GM12878 (cell line): Measurements from ENCODE around the gene SEC24C.

Experiments used
- CREB1 ChIP-seq: IDR thresholded peaks from 2 replicates; pipeline ENCODE4 v1.6.1; 2012; ENCODE audit warnings: low read depth, mild to moderate bottlenecking, inconsistent platforms
- CTCF ChIP-seq, 3 experiments: IDR thresholded peaks in 2 of 3; conservative IDR thresholded peaks in 1 of 3; 2 replicates each; pipeline ENCODE4 v1.5.1; 2011; ENCODE audit warnings: low read depth in 3 of 3, low read length in 3 of 3, mild to moderate bottlenecking in 3 of 3, control low read depth in 2 of 3, moderate library complexity in 2 of 3, inconsistent platforms in 1 of 3, mixed read lengths in 1 of 3; ENCODE audit not compliant: control insufficient read depth in 2 of 3, insufficient read depth in 1 of 3; ENCODE audit errors: extremely low read depth in 1 of 3
- EGR1 ChIP-seq, 2 experiments: IDR thresholded peaks; 1 replicate in 1 of 2; 2 replicates in 1 of 2; pipeline ENCODE4 v1.6.1; 2011 to 2012; ENCODE audit warnings: low read depth in 2 of 2, low read length in 2 of 2, borderline replicate concordance in 1 of 2, mild to moderate bottlenecking in 1 of 2, moderate library complexity in 1 of 2
- MXI1 ChIP-seq: fragments of 150-350 bp; IDR thresholded peaks from 2 replicates; pipeline ENCODE4 v1.6.1; 2011; ENCODE audit warnings: low read depth, mild to moderate bottlenecking, inconsistent platforms, low read length, improper control_type of control experiment
- POLR2A ChIP-seq: IDR thresholded peaks from 2 replicates; pipeline ENCODE4 v1.6.1; 2011; ENCODE audit warnings: low read depth, mild to moderate bottlenecking, low read length
- PRDM15 ChIP-seq: fragments of 450-650 bp; formaldehyde crosslinking; IDR thresholded peaks from 2 replicates; pipeline ENCODE4 v1.4.0; 2020; ENCODE audit warnings: mild to moderate bottlenecking, moderate library complexity
- TAF1 ChIP-seq: IDR thresholded peaks from 2 replicates; pipeline ENCODE4 v1.6.1; 2011; ENCODE audit warnings: mild to moderate bottlenecking, low read depth, low read length, borderline replicate concordance
- USF2 ChIP-seq: IDR thresholded peaks from 2 replicates; pipeline ENCODE4 v1.6.1; 2011; ENCODE audit warnings: low read depth, low read length, improper control_type of control experiment, borderline replicate concordance
- ZNF384 ChIP-seq: IDR thresholded peaks from 2 replicates; pipeline ENCODE4 v1.6.1; 2012; ENCODE audit warnings: low read depth, mild to moderate bottlenecking, low read length, improper control_type of control experiment, borderline replicate concordance

DNA sequence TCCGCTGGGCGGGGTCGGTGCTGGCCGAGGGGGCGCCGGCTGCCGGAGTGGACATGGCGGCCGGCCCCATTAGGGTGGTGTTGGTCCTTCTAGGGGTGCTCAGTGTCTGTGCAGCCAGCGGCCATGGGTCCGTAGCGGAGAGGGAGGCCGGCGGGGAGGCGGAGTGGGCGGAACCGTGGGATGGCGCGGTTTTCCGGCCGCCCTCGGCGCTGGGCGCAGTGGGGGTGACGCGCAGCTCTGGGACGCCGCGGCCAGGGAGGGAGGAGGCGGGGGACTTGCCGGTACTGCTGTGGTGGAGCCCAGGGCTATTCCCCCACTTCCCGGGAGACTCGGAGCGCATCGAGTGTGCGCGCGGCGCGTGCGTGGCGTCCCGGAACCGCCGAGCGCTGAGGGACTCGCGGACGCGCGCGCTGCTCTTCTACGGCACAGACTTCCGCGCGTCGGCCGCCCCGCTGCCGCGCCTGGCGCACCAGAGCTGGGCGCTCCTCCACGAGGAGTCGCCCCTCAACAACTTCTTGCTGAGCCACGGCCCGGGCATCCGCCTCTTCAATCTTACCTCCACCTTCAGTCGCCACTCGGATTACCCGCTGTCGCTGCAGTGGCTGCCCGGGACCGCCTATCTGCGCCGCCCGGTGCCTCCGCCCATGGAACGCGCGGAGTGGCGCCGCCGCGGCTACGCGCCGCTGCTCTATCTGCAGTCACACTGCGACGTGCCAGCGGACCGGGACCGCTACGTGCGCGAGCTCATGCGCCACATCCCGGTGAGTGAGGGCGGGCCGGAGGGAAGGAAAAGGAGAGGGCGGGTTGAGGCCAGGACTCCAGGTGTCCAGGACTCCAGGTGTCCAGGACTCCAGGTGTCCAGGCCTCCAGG lies 28.3 kb downstream of the SEC24C start:
- TF ChIP-seq TAF1 (peak; percentile 54; the same call in 1 of the 2 replicates), CTCF (IDR thresholded peaks at IDR 0.05 in 2 of 3, conservative IDR thresholded peaks at IDR 0.05 in 1 of 3; ENCODE audit: control insufficient read depth in 2 of 3, extremely low read depth in 1 of 3, insufficient read depth in 1 of 3, low read depth in 3 of 3, low read length in 3 of 3) (peak in 1 of 3 experiments; percentile 13; a peak in 2 of 6 replicates), USF2 (peak; percentile 2; the same call in 1 of the 2 replicates), MXI1 (peak; percentile 78), EGR1 (IDR thresholded peaks at IDR 0.05; ENCODE audit: borderline replicate concordance in 1 of 2, low read depth in 2 of 2, low read length in 2 of 2) (peak; percentile 47 to 93), CREB1 (peak; percentile 89), POLR2A (peak; percentile 79), PRDM15 (CRISPR knock-in tag) (no peak), ZNF384 (no peak)
